ENCODE measurements around the gene EIF5.
A peak's percentile ranks its signal among the peaks of the same experiment; 100 is the strongest.

EIF5 gene

GRCh38 chr14:103310576-103311095, 23.4 kb upstream of the EIF5 start:
- DNase-seq (ENCODE audit: low spot score) = no peak

DNA sequence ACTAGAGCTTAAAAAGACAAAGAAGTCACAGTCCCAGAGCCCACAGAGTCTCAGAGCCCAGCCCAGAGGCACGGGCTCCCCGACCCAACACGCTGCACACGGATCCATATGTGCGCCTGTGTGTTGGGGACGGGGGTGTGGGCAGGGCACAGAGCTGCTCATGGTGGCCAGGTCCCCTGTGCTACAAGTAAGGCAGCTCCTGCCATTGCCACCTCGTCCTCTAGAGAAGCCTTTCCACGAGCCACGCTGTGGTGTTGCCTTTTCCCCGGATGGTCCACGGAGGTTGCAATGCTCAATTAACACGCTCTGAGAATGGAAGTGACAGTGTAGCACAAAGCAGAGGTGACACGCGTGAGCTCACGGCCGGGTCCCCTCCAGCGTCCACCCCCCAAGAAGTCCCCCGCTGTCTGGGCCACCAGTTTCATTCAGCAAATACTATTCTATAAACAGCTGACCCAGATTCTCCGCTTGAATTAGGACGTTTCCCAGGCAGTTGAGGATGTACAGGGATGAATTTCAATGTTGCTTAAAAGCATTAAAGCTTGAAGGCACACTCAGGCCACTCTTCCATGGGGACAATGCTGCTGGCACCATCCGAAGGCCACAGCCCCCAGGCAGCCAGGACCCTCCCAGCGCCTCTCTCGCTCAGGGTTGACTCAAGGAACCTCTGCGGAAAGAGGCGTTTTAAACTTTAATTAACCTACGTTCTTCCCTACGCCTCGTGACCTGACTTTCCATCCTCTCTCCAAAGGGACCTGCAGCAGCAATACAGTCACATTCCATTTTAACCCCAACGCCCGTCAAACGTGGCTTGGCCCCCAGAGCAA, 22.7 kb upstream of the EIF5 start:
- no peak for DNase-seq (ENCODE audit: low spot score)

DNA sequence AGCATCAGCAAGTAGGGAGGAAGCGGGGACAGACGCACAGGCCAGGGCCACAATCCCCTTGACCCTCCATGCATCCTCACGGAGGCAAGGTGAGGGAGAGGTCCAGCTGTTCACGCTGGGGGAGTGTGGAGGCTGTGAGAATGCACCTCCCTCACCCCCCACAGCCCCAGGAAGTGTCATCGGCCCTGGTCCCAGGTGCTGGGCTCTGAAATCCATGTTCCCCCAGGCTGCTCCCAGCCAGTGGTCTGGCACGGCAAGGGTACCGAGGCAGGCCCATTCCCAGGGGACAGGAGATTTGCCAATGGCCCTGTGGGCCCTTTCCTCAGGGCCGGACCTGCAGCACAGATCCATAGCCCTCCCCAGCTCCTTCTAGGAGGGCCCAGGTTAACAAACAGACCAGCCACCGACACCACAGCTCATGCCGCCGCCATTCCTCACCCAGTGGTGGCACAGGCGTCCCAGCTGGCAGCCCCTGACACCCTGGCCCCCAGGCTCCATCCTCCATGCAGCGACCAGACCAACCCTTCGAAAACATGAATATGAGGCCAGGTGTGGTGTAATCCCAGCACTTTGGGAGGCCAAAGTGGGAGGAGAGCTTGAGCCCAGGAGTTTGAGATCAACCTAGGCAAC, 21.9 kb upstream of the EIF5 start:
- no peak for DNase-seq (ENCODE audit: low spot score)

DNA sequence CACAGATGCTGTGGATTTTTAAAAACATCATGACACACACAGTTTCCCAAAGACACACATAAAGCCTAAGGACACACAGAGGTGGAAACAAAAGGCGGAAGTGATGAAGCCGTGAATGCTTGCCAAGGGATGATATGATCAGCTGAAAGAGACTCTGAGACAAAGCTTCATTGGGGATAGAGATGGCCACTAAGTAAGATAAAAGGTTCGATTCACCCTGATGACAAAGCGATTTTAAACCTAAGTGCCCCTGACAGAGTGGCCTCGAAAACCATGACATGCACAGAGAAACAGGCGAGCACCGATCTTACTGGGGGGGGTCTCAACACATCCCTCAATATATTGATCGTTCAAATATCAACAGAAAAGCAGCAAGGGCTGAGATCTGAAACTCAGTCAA, 20.3 kb upstream of the EIF5 start:
- no peak for DNase-seq (ENCODE audit: low spot score)

GRCh38 chr14:103314496-103315277, 19.4 kb upstream of the EIF5 start:
- DNase-seq (ENCODE audit: low spot score) = no peak

GRCh38 chr14:103315351-103315911, 18.6 kb upstream of the EIF5 start:
- no peak for DNase-seq (ENCODE audit: low spot score)

DNA sequence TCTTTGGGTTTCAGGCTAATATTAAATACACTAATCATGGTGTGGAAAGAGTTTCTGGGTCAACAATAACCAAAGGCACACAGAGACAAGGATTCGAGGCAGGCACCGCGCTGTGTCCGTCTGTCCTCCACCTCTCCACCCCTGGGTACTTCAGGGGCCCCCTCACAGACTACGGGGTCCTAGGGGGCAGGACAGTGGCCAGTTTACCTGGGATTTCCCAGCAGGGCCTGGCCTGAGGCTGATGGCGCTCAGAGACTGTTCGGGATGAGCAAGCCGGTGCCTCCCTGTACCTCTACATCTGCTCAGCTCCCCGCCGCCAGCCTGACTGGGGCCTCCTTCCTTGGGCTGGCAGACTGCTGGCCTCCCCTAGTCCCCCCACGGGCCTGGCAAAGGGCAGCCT, 18.1 kb upstream of the EIF5 start:
- no peak for DNase-seq (ENCODE audit: low spot score)

GRCh38 chr14:103316721-103317121, 17.3 kb upstream of the EIF5 start:
- DNase-seq (ENCODE audit: low spot score) = no peak

- DNase-seq (ENCODE audit: low spot score) = no peak
Measured at GRCh38 chr14:103317251-103317650, 16.8 kb upstream of the EIF5 start.

DNA sequence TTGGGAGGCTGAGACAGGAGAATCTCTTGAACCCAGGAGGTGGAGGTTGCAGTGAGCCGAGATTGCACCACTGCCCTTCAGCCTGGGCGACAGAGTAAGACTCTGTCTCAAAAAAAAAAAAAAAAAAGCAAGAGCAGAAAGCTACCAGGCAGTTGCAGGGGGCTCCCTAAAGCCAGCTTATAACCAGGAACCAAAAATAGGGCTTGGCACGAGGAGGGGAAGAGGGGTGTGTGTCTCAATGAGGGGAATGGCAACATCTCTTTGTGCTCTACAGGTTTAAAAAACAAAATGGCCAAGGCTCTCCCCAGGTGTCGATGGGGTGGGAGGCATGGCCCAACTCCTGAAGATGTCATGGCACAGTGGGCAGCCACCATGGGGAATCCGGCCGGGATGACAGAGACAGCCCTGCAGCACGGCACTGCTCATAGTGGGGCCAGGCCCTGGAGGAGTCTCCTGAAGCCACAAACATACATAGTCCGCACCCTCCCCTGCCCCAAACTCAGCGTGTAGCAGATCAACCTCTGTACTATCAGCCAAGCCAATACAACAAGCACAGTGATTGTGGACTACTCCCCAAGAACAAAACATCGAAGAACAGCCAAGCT, 16.0 kb upstream of the EIF5 start:
- no peak for DNase-seq (ENCODE audit: low spot score)

DNA sequence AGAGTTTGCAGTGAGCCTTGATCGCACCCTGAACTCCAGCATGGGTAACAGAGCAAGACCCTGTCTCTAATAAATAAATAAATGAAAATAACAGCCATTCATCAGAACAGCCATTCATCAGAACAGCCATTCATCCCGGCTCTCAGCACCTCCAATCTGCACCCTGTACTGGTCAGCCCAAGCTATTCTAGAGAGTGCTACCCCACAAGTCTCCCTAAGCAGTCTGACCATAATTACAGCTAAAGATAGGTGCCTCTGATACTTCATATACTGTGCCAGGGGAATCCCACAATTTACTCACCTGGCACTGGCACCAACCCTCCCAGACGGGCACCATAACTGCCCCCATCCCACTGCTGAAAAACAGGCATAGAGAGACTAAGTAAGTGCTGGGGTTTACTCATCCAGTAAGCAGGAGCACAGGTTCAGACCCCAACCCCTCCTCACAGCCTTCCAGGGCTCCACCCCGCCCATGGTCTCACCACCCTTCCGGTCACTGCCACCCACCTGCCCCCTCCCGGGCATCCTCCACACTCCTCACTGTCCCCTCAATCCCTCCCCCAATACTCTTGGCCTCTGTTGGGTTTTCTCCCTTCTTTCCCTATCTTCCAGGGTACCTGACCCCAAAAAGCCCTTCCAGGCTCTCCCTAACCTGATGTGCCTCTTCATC, 15.2 kb upstream of the EIF5 start:
- DNase-seq (ENCODE audit: low spot score) = no peak

DNA sequence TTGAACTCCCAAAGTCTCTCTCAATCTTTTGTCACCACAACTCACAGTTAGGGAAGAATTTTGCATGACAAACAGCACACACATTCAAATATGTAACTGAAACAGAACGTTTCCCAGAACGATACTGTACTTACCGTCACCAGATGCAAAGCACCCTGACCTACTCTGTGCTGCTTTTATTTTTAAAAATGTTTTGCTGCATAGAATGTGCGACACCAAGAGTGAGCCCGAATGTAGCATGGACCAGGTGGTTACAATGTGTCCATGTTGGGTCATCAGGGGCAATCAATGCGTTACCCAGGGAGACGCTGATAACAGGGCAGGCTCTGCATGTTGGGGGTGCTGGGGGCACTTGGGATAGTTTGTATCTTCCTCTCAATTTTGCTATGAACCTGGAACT, 14.6 kb upstream of the EIF5 start:
- no peak for DNase-seq (ENCODE audit: low spot score)

GRCh38 chr14:103326078-103326477, 8.0 kb upstream of the EIF5 start:
- no peak for DNase-seq (ENCODE audit: low spot score)

DNA sequence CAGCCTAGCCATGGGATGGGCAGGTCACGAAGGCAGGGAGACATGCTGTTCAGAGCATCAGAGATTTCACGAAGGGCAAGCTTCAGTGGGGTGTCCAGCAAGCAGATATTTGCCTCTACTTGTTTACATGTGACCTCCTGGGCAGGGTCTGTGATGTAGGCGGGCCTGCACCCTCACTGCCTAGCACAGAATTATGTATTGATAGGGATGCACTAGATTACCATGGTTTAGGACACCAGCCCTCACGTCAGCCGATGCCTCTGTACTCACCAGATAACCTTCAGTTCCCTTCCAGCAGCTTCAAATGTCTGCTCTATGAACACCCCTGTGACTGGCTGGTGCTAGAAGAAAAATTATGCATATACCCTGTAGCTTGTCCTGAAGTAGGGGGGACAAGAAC, 5.1 kb upstream of the EIF5 start:
- no peak for DNase-seq (ENCODE audit: low spot score)

DNA sequence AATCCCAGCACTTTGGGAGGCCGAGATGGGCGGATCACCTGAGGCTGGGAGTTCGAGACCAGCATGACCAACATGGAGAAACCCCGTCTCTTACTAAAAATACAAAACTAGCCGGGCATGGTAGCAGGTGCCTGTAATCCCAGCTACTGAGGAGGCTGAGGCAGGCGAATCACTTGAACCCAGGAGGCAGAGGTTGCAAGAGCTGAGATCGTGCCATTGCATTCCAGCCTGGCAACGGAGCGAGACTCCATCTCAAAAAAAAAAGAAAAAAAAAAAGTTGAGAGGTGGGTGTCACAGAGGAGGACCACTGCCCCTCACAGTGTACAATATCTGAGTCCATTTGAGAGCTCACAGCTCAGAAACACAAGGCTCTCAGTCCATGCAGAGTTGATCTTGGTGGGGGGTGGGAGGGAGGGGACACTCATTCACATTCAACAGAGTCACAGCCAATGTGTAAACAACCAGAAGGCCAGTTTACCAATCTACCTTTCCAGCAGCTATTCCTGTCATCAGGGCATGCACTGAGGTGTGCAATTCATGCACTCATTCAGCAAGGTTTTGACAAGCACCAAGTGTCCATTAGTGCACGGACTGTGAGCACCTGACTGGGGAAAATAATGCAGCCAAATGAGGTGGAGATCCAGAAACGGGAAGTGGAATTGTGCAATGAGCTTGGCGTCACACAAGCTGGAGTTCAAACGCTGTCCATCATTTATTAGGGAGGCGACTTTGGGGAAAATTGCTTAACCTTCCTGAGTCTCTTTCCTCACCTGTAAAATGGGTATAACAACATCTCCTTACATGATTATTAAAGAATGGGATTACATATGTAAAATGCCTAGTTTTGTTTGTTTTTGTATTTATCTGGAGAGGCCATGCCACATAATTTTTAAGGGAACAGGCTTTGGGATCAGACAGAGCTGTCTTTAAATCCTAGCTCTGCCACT, 4.4 kb upstream of the EIF5 start:
- DNase-seq (ENCODE audit: low spot score) = no peak

DNA sequence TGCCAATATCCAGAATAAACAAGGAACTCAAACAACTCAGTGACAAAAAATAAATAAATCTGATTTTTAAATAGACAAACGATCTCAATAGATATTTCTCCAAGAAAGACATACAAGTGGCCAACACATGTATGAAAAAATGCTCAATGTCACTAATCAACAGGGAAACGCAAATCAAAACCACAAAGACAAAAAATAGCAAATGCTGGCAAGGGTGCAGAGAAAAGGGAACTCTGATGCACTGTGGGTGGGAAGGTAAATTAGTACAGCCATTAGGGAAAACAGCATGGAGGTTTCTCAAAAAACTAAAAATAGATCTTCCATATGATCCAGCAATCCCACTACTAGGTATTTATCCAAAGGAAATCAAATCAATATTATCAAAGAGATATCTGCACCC, 3.5 kb upstream of the EIF5 start:
- DNase-seq (ENCODE audit: low spot score) = no peak

DNA sequence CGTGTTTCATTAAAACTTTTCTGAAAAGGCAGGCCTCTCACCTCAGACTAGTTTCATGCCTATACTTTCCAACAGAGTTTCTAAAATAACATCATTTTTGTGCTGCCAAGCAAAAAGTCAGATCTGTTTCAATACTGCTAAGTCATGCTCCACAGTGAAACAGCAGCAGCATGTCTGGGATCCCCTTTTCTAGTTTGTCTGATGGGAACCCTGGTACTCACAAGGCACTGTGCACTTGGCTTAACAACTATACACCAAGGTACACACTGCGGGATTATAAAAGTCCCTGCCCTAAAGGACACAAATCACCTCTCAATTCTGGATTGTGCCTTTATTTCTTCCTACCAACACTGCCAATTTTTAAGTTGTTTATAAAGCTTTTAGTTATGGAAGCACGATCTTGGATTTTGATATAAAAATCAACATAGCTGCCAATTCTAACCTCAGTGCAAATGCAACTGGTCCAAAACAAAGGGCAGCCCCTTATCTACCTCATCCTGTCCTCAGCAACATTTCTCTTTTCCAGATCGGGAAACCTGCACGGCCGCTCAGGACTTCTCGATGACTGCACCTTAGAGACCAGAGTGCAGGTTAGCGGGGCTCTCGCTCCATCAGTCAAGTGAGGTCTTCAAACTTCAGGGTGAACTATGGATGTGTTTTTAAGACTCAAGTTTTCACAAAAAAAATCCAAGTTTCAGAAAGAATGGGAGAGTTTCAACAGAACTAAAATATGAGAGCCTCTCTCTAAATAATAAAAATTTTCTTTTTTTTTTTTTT, 1.7 kb upstream of the EIF5 start:
- DNase-seq (ENCODE audit: low spot score) = no peak

GRCh38 chr14:103334644-103335622, 896 bp downstream of the EIF5 start:
- peak; percentile 39 for DNase-seq (ENCODE audit: low spot score)

Measured in COLO829 (cell line).